Heart left ventricle (tissue), 13 donors: ENCODE data around the gene S1PR3.

Experiments
- CTCF ChIP-seq, 12 donors: fragments of 200-600 bp; sonication (generic) in 4 of 12; IDR thresholded peaks; one replicate each; pipeline versions ENCODE4 v1.5.0 to v1.8.0; 2018 to 2022; ENCODE audit warnings: antibody characterized with exemption in 12 of 12, mild to moderate bottlenecking in 5 of 12
- POLR2A ChIP-seq, 2 donors: fragments of 450-650 bp; IDR thresholded peaks; one replicate each; pipeline ENCODE4 v1.6.1; 2017; ENCODE audit warnings: antibody characterized with exemption in 2 of 2, mild to moderate bottlenecking in 2 of 2, moderate library complexity in 2 of 2
- donor health status: ischemic (EF 13 %, LVEDD 7.1; RV severe dilation, severe dysfunction).
- donor health status: DM: no; HTN: yes; CAD: no.
- donor health status: DM: no; HTN: no; CAD: no.
- donor health status: ischemic (EF 25% LVEDD 6.9; RV normal size, moderate dysfunction).
- donor health status: ischemic (EF 25% LVEDD 5.7; RV mildly dilated, moderate dysfunction).
- donor health status: ischemic (EF 35%, LVEDD 5.7; RV mildly dilated, moderate dysfunction).
- donor health status: nonischemic (EF 11% LVEDD 7.7; RV severe dilation, severe dysfunction).
- donor health status: DM: yes; HTN: yes; CAD: no.
- donor health status: PGD.
- donor health status: ischemic (EF 29% LVEDD 5.4; RV normal size, mild dysfunction).
- donor health status: nonischemic (EF 23%, LVEDD 6.1; RV moderate dilation, normal function).

GRCh38 chr9:88953381-88954029 lies 37.8 kb upstream of the S1PR3 start:
- TF ChIP-seq CTCF (IDR thresholded peaks at IDR 0.05) (no peak), POLR2A (IDR thresholded peaks at IDR 0.05) (no peak)
